SK-N-SH treated with all-trans-retinoic acid at 6 μM for 48 hours (cell line): ENCODE results near the gene HRH2.

ENCODE experiments used
- ATAC-seq: fragments of 200-7000 bp; cut with Tn5 transposase; 3 replicates; pipeline ENCODE4 v1.9.1; 2020; ENCODE audit warnings: mild to moderate bottlenecking, moderate library complexity
- ARNTL ChIP-seq: fragments of 450-650 bp; formaldehyde crosslinking; IDR thresholded peaks from 2 replicates; pipeline ENCODE4 v1.5.0; 2020; ENCODE audit warnings: low read depth, mild to moderate bottlenecking, moderate library complexity, borderline replicate concordance
- BACH2 ChIP-seq: fragments of 250-450 bp; sonication (Bioruptor Pico); IDR thresholded peaks from 2 replicates; pipeline ENCODE4 v1.9.0; 2021; ENCODE audit warnings: mild to moderate bottlenecking, borderline replicate concordance
- CREB5 ChIP-seq: fragments of 250-450 bp; sonication (Bioruptor Pico); IDR thresholded peaks from 2 replicates; pipeline ENCODE4 v1.5.1; 2020; ENCODE audit warnings: low read depth, mild to moderate bottlenecking, moderate library complexity
- CSDC2 ChIP-seq: fragments of 250-450 bp; sonication (Bioruptor Pico); IDR thresholded peaks from 2 replicates; pipeline ENCODE4 v1.5.0; 2020; ENCODE audit warnings: mild to moderate bottlenecking, moderate library complexity
- CSRNP3 ChIP-seq: fragments of 250-450 bp; sonication (Bioruptor Pico); IDR thresholded peaks from 2 replicates; pipeline ENCODE4 v1.5.1; 2021; ENCODE audit warnings: mild to moderate bottlenecking, moderate library complexity
- ESRRG ChIP-seq: fragments of 250-450 bp; sonication (Bioruptor Pico); IDR thresholded peaks from 2 replicates; pipeline ENCODE4 v1.6.1; 2021; ENCODE audit warnings: mild to moderate bottlenecking
- GLIS3 ChIP-seq: fragments of 250-450 bp; sonication (Bioruptor Pico); IDR thresholded peaks from 2 replicates; pipeline ENCODE4 v1.5.0; 2020; ENCODE audit warnings: mild to moderate bottlenecking, moderate library complexity
- ISL1 ChIP-seq: fragments of 250-450 bp; sonication (Bioruptor Pico); IDR thresholded peaks from 2 replicates; pipeline ENCODE4 v2.1.2; 2022; ENCODE audit warnings: mild to moderate bottlenecking, moderate library complexity
- OSR1 ChIP-seq: fragments of 250-450 bp; sonication (Bioruptor Pico); IDR thresholded peaks from 2 replicates; pipeline ENCODE4 v1.8.0; 2022; ENCODE audit warnings: moderate library complexity, mild to moderate bottlenecking, inconsistent platforms
- PATZ1 ChIP-seq: fragments of 250-450 bp; sonication (Bioruptor Pico); IDR thresholded peaks from 2 replicates; pipeline ENCODE4 v1.8.0; 2020; ENCODE audit warnings: mild to moderate bottlenecking, moderate library complexity, borderline replicate concordance
- PPARA ChIP-seq: fragments of 250-450 bp; sonication (Bioruptor Pico); IDR thresholded peaks from 2 replicates; pipeline ENCODE4 v1.5.0; 2020; ENCODE audit warnings: mild to moderate bottlenecking, borderline replicate concordance
- RARB ChIP-seq: fragments of 250-450 bp; sonication (Bioruptor Pico); IDR thresholded peaks from 2 replicates; pipeline ENCODE4 v1.8.0; 2021; ENCODE audit warnings: mild to moderate bottlenecking, moderate library complexity
- TCF4 ChIP-seq: fragments of 250-450 bp; sonication (Bioruptor Pico); IDR thresholded peaks from 2 replicates; pipeline ENCODE4 v1.8.0; 2021; ENCODE audit warnings: mild to moderate bottlenecking, moderate library complexity, borderline replicate concordance
- TOX ChIP-seq: fragments of 250-450 bp; sonication (Bioruptor Pico); IDR thresholded peaks from 2 replicates; pipeline ENCODE4 v1.8.0; 2021; ENCODE audit warnings: mild to moderate bottlenecking, moderate library complexity, borderline replicate concordance
- TSHZ2 ChIP-seq: fragments of 250-450 bp; sonication (Bioruptor Pico); IDR thresholded peaks from 2 replicates; pipeline ENCODE4 v1.5.0; 2020; ENCODE audit warnings: mild to moderate bottlenecking, moderate library complexity
- ZC3H10 ChIP-seq: fragments of 250-450 bp; sonication (Bioruptor Pico); IDR thresholded peaks from 2 replicates; pipeline ENCODE4 v1.5.1; 2021; ENCODE audit warnings: mild to moderate bottlenecking, moderate library complexity
- ZFP3 ChIP-seq: fragments of 250-450 bp; sonication (Bioruptor Pico); IDR thresholded peaks from 2 replicates; pipeline ENCODE4 v1.5.0; 2020; ENCODE audit warnings: mild to moderate bottlenecking, moderate library complexity
- ZFP30 ChIP-seq: fragments of 450-650 bp; formaldehyde crosslinking; IDR thresholded peaks from 2 replicates; pipeline ENCODE4 v1.5.0; 2022; ENCODE audit warnings: mild to moderate bottlenecking, moderate library complexity
- ZNF565 ChIP-seq: fragments of 450-650 bp; formaldehyde crosslinking; conservative IDR thresholded peaks from 2 replicates; pipeline ENCODE4 v1.5.0; 2020; ENCODE audit warnings: low read depth, mild to moderate bottlenecking, moderate library complexity
- ZNF70 ChIP-seq: fragments of 450-650 bp; formaldehyde crosslinking; IDR thresholded peaks from 2 replicates; pipeline ENCODE4 v1.5.0; 2020; ENCODE audit warnings: mild to moderate bottlenecking, moderate library complexity
- ZNF8 ChIP-seq: fragments of 450-650 bp; formaldehyde crosslinking; IDR thresholded peaks from 2 replicates; pipeline ENCODE4 v1.5.0; 2020; ENCODE audit warnings: mild to moderate bottlenecking, moderate library complexity

The HRH2 gene

GRCh38 chr5:175734016-175734415, 76.1 kb downstream of the HRH2 start:
- no peak for ATAC-seq
- TF ChIP-seq CSRNP3 (CRISPR knock-in tag) (no peak), ZFP3 (no peak), ZC3H10 (no peak), TOX (CRISPR knock-in tag) (no peak), TSHZ2 (CRISPR knock-in tag) (no peak), RARB (CRISPR knock-in tag) (no peak), ESRRG (CRISPR knock-in tag) (no peak), ZNF8 (no peak), ZNF70 (CRISPR knock-in tag) (no peak), PPARA (CRISPR knock-in tag) (no peak), CSDC2 (CRISPR knock-in tag) (no peak), ARNTL (CRISPR knock-in tag) (no peak), BACH2 (CRISPR knock-in tag) (no peak), OSR1 (CRISPR knock-in tag) (no peak), GLIS3 (CRISPR knock-in tag) (no peak)

GRCh38 chr5:175734501-175734900, 76.6 kb downstream of the HRH2 start:
- TF ChIP-seq RARB (CRISPR knock-in tag) (no peak), ZFP3 (no peak), CREB5 (CRISPR knock-in tag) (no peak), TOX (CRISPR knock-in tag) (no peak), OSR1 (CRISPR knock-in tag) (no peak), ZFP30 (CRISPR knock-in tag) (no peak), ZNF70 (CRISPR knock-in tag) (no peak), ZNF565 (CRISPR knock-in tag) (no peak), CSDC2 (CRISPR knock-in tag) (no peak), ESRRG (CRISPR knock-in tag) (no peak), ISL1 (CRISPR knock-in tag) (no peak), PATZ1 (CRISPR knock-in tag) (no peak), ARNTL (CRISPR knock-in tag) (no peak), BACH2 (CRISPR knock-in tag) (no peak), ZNF8 (no peak), PPARA (CRISPR knock-in tag) (no peak), TCF4 (no peak)
- no peak for ATAC-seq

- no peak for TF ChIP-seq ZNF565 (CRISPR knock-in tag)
- TF ChIP-seq TCF4: no peak
- no peak for TF ChIP-seq ZFP30 (CRISPR knock-in tag)
- TF ChIP-seq TSHZ2 (CRISPR knock-in tag): no peak
- TF ChIP-seq GLIS3 (CRISPR knock-in tag): no peak
- TF ChIP-seq ZNF70 (CRISPR knock-in tag): no peak
- no peak for TF ChIP-seq PATZ1 (CRISPR knock-in tag)
- no peak for TF ChIP-seq CREB5 (CRISPR knock-in tag)
- TF ChIP-seq TOX (CRISPR knock-in tag): no peak
- TF ChIP-seq CSDC2 (CRISPR knock-in tag): no peak
- TF ChIP-seq ZC3H10: no peak
- TF ChIP-seq CSRNP3 (CRISPR knock-in tag): no peak
- no peak for ATAC-seq
These were observed 77.8 kb downstream of the HRH2 start for GRCh38 chr5:175735701-175736100.
